GM12878 (cell line): Measurements from ENCODE around the gene NDOR1. TPM values are rescaled to one million over a fixed set of nuclear protein-coding genes. Genes with fewer than 3 reads are reported as not detected.

Source experiments
- CEBPB ChIP-seq, 2 experiments: fragments of 150-350 bp in 1 of 2; IDR thresholded peaks; 2 replicates each; pipeline ENCODE4 v1.6.1; 2012 to 2014; ENCODE audit warnings: low read depth in 2 of 2, low read length in 2 of 2, borderline replicate concordance in 1 of 2, inconsistent platforms in 1 of 2
- CHD4 ChIP-seq: fragments of 200-600 bp; sonication (generic); IDR thresholded peaks from 2 replicates; pipeline ENCODE4 v1.6.1; 2016; ENCODE audit warnings: mild to moderate bottlenecking
- EGR1 ChIP-seq, 2 experiments: IDR thresholded peaks; 1 replicate in 1 of 2; 2 replicates in 1 of 2; pipeline ENCODE4 v1.6.1; 2011 to 2012; ENCODE audit warnings: low read depth in 2 of 2, low read length in 2 of 2, borderline replicate concordance in 1 of 2, mild to moderate bottlenecking in 1 of 2, moderate library complexity in 1 of 2
- EP300 ChIP-seq, 2 experiments: fragments of 150-350 bp in 1 of 2; IDR thresholded peaks; 2 replicates each; pipeline ENCODE4 v1.6.1; 2011 to 2012; ENCODE audit warnings: low read depth in 2 of 2, low read length in 2 of 2, borderline replicate concordance in 1 of 2, improper control_type of control experiment in 1 of 2, inconsistent platforms in 1 of 2; ENCODE audit not compliant: control insufficient read depth in 1 of 2
- ETV6 ChIP-seq, 2 experiments: fragments of 450-650 bp in 1 of 2; IDR thresholded peaks in 1 of 2; conservative IDR thresholded peaks in 1 of 2; 2 replicates each; pipeline ENCODE4 v1.6.1; 2014; ENCODE audit warnings: antibody characterized with exemption in 1 of 2, borderline replicate concordance in 1 of 2, low read depth in 1 of 2, mild to moderate bottlenecking in 1 of 2, moderate library complexity in 1 of 2
- HDGF ChIP-seq: fragments of 450-650 bp; IDR thresholded peaks from 2 replicates; pipeline ENCODE4 v1.6.1; 2016; ENCODE audit warnings: antibody characterized with exemption
- POLR2AphosphoS2 ChIP-seq: IDR thresholded peaks from 2 replicates; pipeline ENCODE4 v1.6.1; 2011; ENCODE audit warnings: low read depth, mild to moderate bottlenecking, low read length, improper control_type of control experiment, moderate library complexity
- RAD21 ChIP-seq: IDR thresholded peaks from 2 replicates; pipeline ENCODE4 v1.6.1; 2011; ENCODE audit warnings: mild to moderate bottlenecking, low read depth, low read length, moderate library complexity; ENCODE audit not compliant: insufficient read depth
- polyA plus RNA-seq, 11 experiments: library from polyadenylated mRNA; depleted of rRNA in 4 of 11; unstranded in 6 of 11; stranded (reverse) in 5 of 11; fragments of >200 nt; fragmentation: Nextera tagmentation in 4 of 11; fragmentation: Illumina TruSeq in 1 of 11; extraction: Ambion mirVana in 4 of 11; extraction: Trizol in 1 of 11; gene quantifications; 1 replicate in 1 of 11; 2 replicates in 10 of 11; pipeline versions ENCODE4 v1.2.1 to v1.2.3, GENCODE V29; 2011 to 2016; ENCODE audit warnings: inconsistent platforms in 2 of 11, missing spikeins in 2 of 11, low read depth in 1 of 11
- total RNA-seq, 4 experiments: library from RNA; depleted of rRNA in 3 of 4; stranded (reverse); fragments of >200 nt in 3 of 4; fragmentation: Illumina TruSeq in 1 of 4; extraction: Trizol in 1 of 4; gene quantifications; 2 replicates each; pipeline versions ENCODE4 v1.2.1 to v1.2.3, GENCODE V29; 2013 to 2021
- TF ChIP-seq, protein P1 (sequence below): IDR thresholded peaks from 2 replicates; pipeline ENCODE4 v1.6.1; 2011; ENCODE audit warnings: borderline replicate concordance, low read depth, mild to moderate bottlenecking, moderate library complexity, low read length; ENCODE audit not compliant: insufficient read depth, poor library complexity, severe bottlenecking
- TF ChIP-seq, protein P2 (sequence below): IDR thresholded peaks from 2 replicates; pipeline ENCODE4 v1.6.1; 2012; ENCODE audit warnings: low read depth, low read length, improper control_type of control experiment
- TF ChIP-seq, protein P3 (sequence below): IDR thresholded peaks from 2 replicates; pipeline ENCODE4 v1.6.1; 2011; ENCODE audit warnings: mild to moderate bottlenecking, low read depth, low read length, moderate library complexity; ENCODE audit not compliant: insufficient replicate concordance

Gene NDOR1
- total and polyA plus RNA-seq, 10 of the 15 experiments (the other 5 are each of a cell fraction or from before 2014, with no cell fraction given), result 0.04 to 32.9 (median 11.1) TPM

DNA sequence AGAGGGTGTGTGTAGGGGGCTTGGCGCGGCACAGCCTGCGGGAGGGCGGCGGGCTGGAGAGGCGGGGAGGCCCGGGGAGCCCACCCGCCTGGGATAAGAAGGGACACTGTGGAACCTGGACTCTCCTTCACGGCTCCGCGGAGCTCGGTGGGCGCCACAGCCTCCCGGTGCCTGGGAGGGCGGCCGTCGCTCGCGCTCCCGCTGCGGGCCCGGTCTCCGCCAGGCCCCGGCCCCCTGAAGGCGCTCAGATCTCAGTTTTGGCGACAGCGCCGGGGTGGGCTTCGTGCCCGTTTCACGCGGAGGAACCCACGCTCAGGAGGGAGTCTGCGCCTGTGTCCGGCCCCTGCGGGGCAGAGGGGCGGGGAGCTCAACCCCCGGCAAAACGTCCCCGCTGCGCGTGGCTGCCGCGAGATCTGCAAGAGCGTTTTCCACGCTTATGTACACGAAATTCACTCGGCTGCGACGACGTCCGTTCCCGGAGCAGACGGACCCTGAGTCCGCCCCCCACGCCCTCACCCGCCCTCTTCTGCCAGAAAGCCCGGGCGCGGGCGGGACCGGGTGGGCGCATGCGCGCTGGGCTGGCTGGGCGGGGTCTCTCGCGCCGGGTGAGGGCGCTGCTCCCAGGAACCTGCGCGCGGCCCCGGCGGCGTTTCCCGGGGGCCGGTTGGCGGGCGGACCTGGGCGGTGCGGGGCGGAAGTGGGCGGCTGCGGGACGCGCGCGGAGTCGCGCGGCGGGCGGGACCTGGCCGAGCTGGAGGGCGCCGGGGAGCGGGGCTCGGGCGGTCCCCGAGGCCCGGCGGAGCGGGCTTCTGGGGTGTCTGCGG is 49.3 kb downstream of the NDOR1 start, which contains the start of gene NELFB (continued):
- TF ChIP-seq CHD4, result no peak
- TF ChIP-seq, protein P1, sequence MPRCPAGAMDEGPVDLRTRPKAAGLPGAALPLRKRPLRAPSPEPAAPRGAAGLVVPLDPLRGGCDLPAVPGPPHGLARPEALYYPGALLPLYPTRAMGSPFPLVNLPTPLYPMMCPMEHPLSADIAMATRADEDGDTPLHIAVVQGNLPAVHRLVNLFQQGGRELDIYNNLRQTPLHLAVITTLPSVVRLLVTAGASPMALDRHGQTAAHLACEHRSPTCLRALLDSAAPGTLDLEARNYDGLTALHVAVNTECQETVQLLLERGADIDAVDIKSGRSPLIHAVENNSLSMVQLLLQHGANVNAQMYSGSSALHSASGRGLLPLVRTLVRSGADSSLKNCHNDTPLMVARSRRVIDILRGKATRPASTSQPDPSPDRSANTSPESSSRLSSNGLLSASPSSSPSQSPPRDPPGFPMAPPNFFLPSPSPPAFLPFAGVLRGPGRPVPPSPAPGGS, result peak; percentile 40
- TF ChIP-seq, protein P2, sequence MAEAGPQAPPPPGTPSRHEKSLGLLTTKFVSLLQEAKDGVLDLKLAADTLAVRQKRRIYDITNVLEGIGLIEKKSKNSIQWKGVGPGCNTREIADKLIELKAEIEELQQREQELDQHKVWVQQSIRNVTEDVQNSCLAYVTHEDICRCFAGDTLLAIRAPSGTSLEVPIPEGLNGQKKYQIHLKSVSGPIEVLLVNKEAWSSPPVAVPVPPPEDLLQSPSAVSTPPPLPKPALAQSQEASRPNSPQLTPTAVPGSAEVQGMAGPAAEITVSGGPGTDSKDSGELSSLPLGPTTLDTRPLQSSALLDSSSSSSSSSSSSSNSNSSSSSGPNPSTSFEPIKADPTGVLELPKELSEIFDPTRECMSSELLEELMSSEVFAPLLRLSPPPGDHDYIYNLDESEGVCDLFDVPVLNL, result no peak
- peak; percentile 70 for TF ChIP-seq POLR2AphosphoS2
- TF ChIP-seq EGR1 (IDR thresholded peaks at IDR 0.05; ENCODE audit: borderline replicate concordance in 1 of 2, low read depth in 2 of 2, low read length in 2 of 2), result peak in 1 of 2 experiments; percentile 81; a peak in 2 of 3 replicates
- TF ChIP-seq ETV6 (conservative IDR thresholded peaks at IDR 0.05 in 1 of 2, IDR thresholded peaks at IDR 0.05 in 1 of 2; ENCODE audit: borderline replicate concordance in 1 of 2, low read depth in 1 of 2), result no peak
- no peak for TF ChIP-seq EP300 (IDR thresholded peaks at IDR 0.05; ENCODE audit: borderline replicate concordance in 1 of 2, control insufficient read depth in 1 of 2, low read depth in 2 of 2, low read length in 2 of 2)
- TF ChIP-seq CEBPB (IDR thresholded peaks at IDR 0.05; ENCODE audit: borderline replicate concordance in 1 of 2, low read depth in 2 of 2, low read length in 2 of 2), result no peak
- TF ChIP-seq, protein P3, sequence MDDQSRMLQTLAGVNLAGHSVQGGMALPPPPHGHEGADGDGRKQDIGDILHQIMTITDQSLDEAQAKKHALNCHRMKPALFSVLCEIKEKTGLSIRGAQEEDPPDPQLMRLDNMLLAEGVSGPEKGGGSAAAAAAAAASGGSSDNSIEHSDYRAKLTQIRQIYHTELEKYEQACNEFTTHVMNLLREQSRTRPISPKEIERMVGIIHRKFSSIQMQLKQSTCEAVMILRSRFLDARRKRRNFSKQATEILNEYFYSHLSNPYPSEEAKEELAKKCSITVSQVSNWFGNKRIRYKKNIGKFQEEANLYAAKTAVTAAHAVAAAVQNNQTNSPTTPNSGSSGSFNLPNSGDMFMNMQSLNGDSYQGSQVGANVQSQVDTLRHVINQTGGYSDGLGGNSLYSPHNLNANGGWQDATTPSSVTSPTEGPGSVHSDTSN, result no peak
- TF ChIP-seq RAD21, result no peak
- no peak for TF ChIP-seq HDGF
